H1 (cell line): ENCODE results near the gene PRSS16. TPM values are rescaled to one million over a fixed set of nuclear protein-coding genes. Genes with fewer than 3 reads are reported as not detected.

ENCODE experiments used
- CTCF ChIA-PET: fragments of 300-600 bp; sonication (Branson Sonifier 250); formaldehyde crosslinking; loops from one replicate; lab custom pipeline; 2021; ENCODE audit not compliant: partially characterized antibody; lab: Charles Lee
- POLR2A ChIA-PET: fragments of 300-600 bp; sonication (Branson Sonifier 250); formaldehyde crosslinking; loops from one replicate; lab custom pipeline; 2021; ENCODE audit warnings: inconsistent platforms; ENCODE audit not compliant: partially characterized antibody; lab: Charles Lee
- DNase-seq, 2 experiments: peaks; one replicate each; pipeline versions ENCODE4 v3.0.0 to v3.0.0-alpha.2; 2010 to 2022; ENCODE audit warnings: low spot score in 2 of 2, low read depth in 1 of 2, mixed read lengths in 1 of 2
- FAIRE-seq: peaks from 2 replicates; lab custom pipeline; 2011; peaks lifted over from hg19 to GRCh38; lab: Jason Lieb, UNC
- H2AFZ ChIP-seq: 2 replicates; pipeline ENCODE4 v1.8.1; 2012; ENCODE audit warnings: low read length, inconsistent platforms
- H2AK5ac ChIP-seq: 2 replicates; pipeline ENCODE4 v1.6.1; 2013; ENCODE audit warnings: low read depth, low read length
- H2BK120ac ChIP-seq: replicated peaks from 2 replicates; pipeline ENCODE3; 2013; ENCODE audit warnings: low read depth, low read length, inconsistent platforms
- H2BK12ac ChIP-seq: 2 replicates; pipeline ENCODE4 v1.6.1; 2013; ENCODE audit warnings: low read depth, low read length
- H2BK15ac ChIP-seq: 2 replicates; pipeline ENCODE4 v1.6.1; 2013; ENCODE audit warnings: low read length
- H2BK20ac ChIP-seq: 2 replicates; pipeline ENCODE4 v1.6.1; 2013; ENCODE audit warnings: low read length
- H2BK5ac ChIP-seq: 2 replicates; pipeline ENCODE4 v1.6.1; 2013; ENCODE audit warnings: low read depth, low read length
- H3K14ac ChIP-seq: 2 replicates; pipeline ENCODE4 v1.6.1; 2013; ENCODE audit warnings: inconsistent platforms; ENCODE audit not compliant: insufficient read length
- H3K18ac ChIP-seq: 2 replicates; pipeline ENCODE4 v1.6.1; 2013; ENCODE audit warnings: low read length; ENCODE audit errors: extremely low read depth
- H3K23ac ChIP-seq: 2 replicates; pipeline ENCODE4 v1.6.1; 2013; ENCODE audit warnings: inconsistent platforms; ENCODE audit not compliant: insufficient read length
- H3K23me2 ChIP-seq: 2 replicates; pipeline ENCODE4 v1.6.1; 2013; ENCODE audit warnings: low read depth, low read length
- H3K27ac ChIP-seq: 2 replicates; pipeline ENCODE4 v1.6.1; 2011; ENCODE audit warnings: low read depth, low read length, inconsistent platforms
- H3K27me3 ChIP-seq, 4 experiments: replicated peaks in 1 of 4; 1 replicate in 1 of 4; 2 replicates in 3 of 4; pipeline versions ENCODE4 v1.6.1 to v1.8.1; 2011 to 2013; ENCODE audit warnings: low read length in 3 of 4, mild to moderate bottlenecking in 3 of 4, inconsistent platforms in 2 of 4, mixed read lengths in 2 of 4, moderate library complexity in 1 of 4; ENCODE audit not compliant: control insufficient read depth in 3 of 4, insufficient read depth in 3 of 4; ENCODE audit errors: extremely low read depth in 1 of 4
- H3K36me3 ChIP-seq, 4 experiments: 2 replicates each; pipeline versions ENCODE4 v1.6.1 to v1.8.1; 2011 to 2013; ENCODE audit warnings: mild to moderate bottlenecking in 4 of 4, low read length in 3 of 4, moderate library complexity in 2 of 4, control low read depth in 1 of 4, inconsistent platforms in 1 of 4; ENCODE audit not compliant: insufficient read depth in 4 of 4, control insufficient read depth in 2 of 4
- H3K4ac ChIP-seq: replicated peaks from 2 replicates; pipeline ENCODE3; 2013; ENCODE audit warnings: low read length, low read depth, mixed read lengths, inconsistent platforms; ENCODE audit not compliant: insufficient read length
- H3K4me1 ChIP-seq, 4 experiments: replicated peaks in 1 of 4; 1 replicate in 1 of 4; 2 replicates in 3 of 4; pipeline versions ENCODE4 v1.6.1 to v1.8.1; 2011 to 2013; ENCODE audit warnings: low read length in 3 of 4, inconsistent platforms in 2 of 4, mixed read lengths in 1 of 4; ENCODE audit not compliant: insufficient read depth in 4 of 4, control insufficient read depth in 3 of 4
- H3K4me2 ChIP-seq, 2 experiments: 2 replicates each; pipeline versions ENCODE4 v1.6.1 to v1.8.1; 2011 to 2013; ENCODE audit warnings: low read depth in 2 of 2, low read length in 2 of 2, control low read depth in 1 of 2, inconsistent platforms in 1 of 2, mild to moderate bottlenecking in 1 of 2; ENCODE audit not compliant: insufficient read depth in 1 of 2
- H3K4me3 ChIP-seq, 4 experiments: fragments of 200-600, 300-600 bp in 1 of 4; sonication (generic), shearing (Covaris generic), sonication (Bioruptor Twin) in 1 of 4; 2 replicates each; pipeline versions ENCODE4 v1.5.1 to v1.8.1; 2011 to 2016; ENCODE audit warnings: low read length in 4 of 4, low read depth in 3 of 4, control low read depth in 2 of 4, inconsistent platforms in 2 of 4, mild to moderate bottlenecking in 2 of 4, mixed read lengths in 1 of 4, moderate library complexity in 1 of 4; ENCODE audit not compliant: insufficient read depth in 2 of 4; ENCODE audit errors: extremely low read depth in 1 of 4
- H3K56ac ChIP-seq: replicated peaks from 2 replicates; pipeline ENCODE3; 2013; ENCODE audit warnings: low read depth, mild to moderate bottlenecking, mixed read lengths, low read length, inconsistent platforms; ENCODE audit not compliant: insufficient read length
- H3K79me1 ChIP-seq: 2 replicates; pipeline ENCODE4 v1.6.1; 2013; ENCODE audit warnings: low read depth, low read length, control low read depth
- H3K79me2 ChIP-seq, 2 experiments: 2 replicates each; pipeline versions ENCODE4 v1.6.1 to v1.8.1; 2012 to 2013; ENCODE audit warnings: low read length in 2 of 2, mild to moderate bottlenecking in 2 of 2, inconsistent platforms in 1 of 2; ENCODE audit not compliant: insufficient read depth in 2 of 2, control insufficient read depth in 1 of 2
- H3K9ac ChIP-seq, 4 experiments: replicated peaks in 1 of 4; 1 replicate in 1 of 4; 2 replicates in 3 of 4; pipeline versions ENCODE4 v1.6.1 to v1.8.1; 2011 to 2013; ENCODE audit warnings: low read depth in 3 of 4, low read length in 3 of 4, control low read depth in 2 of 4, mild to moderate bottlenecking in 2 of 4, moderate library complexity in 2 of 4, inconsistent platforms in 1 of 4; ENCODE audit errors: extremely low read depth in 1 of 4
- H3K9me3 ChIP-seq, 2 experiments: 2 replicates each; pipeline versions ENCODE4 v1.6.1 to v1.8.1; 2012 to 2013; ENCODE audit warnings: mild to moderate bottlenecking in 2 of 2, moderate library complexity in 2 of 2, control low read depth in 1 of 2, inconsistent platforms in 1 of 2, low read depth in 1 of 2, low read length in 1 of 2, mixed read lengths in 1 of 2; ENCODE audit not compliant: insufficient read depth in 2 of 2
- H4K20me1 ChIP-seq, 2 experiments: replicated peaks in 1 of 2; 2 replicates each; pipeline versions ENCODE3 to v1.8.1; 2011 to 2013; ENCODE audit warnings: inconsistent platforms in 2 of 2, low read length in 2 of 2, mild to moderate bottlenecking in 1 of 2; ENCODE audit not compliant: insufficient read depth in 2 of 2, control insufficient read depth in 1 of 2
- H4K5ac ChIP-seq: 2 replicates; pipeline ENCODE4 v1.6.1; 2013; ENCODE audit warnings: low read length, low read depth, mixed read lengths, inconsistent platforms; ENCODE audit not compliant: insufficient read length
- H4K8ac ChIP-seq: 2 replicates; pipeline ENCODE4 v1.8.0; 2013; ENCODE audit warnings: mild to moderate bottlenecking, moderate library complexity, low read length, inconsistent platforms; ENCODE audit not compliant: insufficient read depth; ENCODE audit errors: extremely low read depth
- H4K91ac ChIP-seq: replicated peaks from 2 replicates; pipeline ENCODE3; 2013; ENCODE audit warnings: low read length, mixed read lengths, inconsistent platforms; ENCODE audit not compliant: insufficient read length
- ASH2L ChIP-seq: fragments of 200-600, 300-600 bp; sonication (generic); IDR thresholded peaks from one replicate; pipeline ENCODE4 v1.7.1; 2017; ENCODE audit warnings: low read length
- CBX8 ChIP-seq: fragments of 300-800, 300-1000 bp; sonication (generic); IDR thresholded peaks from 2 replicates; pipeline ENCODE4 v1.7.1; 2016; ENCODE audit warnings: low read depth, low read length, borderline replicate concordance
- EGR1 ChIP-seq: IDR thresholded peaks from 2 replicates; pipeline ENCODE4 v1.6.1; 2011; ENCODE audit warnings: low read depth, low read length, borderline replicate concordance
- HDAC2 ChIP-seq, 2 experiments: fragments of 300-600 bp in 1 of 2; sonication (generic) in 1 of 2; IDR thresholded peaks; 2 replicates each; pipeline ENCODE4 v1.6.1; 2011 to 2012; ENCODE audit warnings: low read depth in 2 of 2, low read length in 2 of 2, mild to moderate bottlenecking in 2 of 2, moderate library complexity in 2 of 2, borderline replicate concordance in 1 of 2, inconsistent platforms in 1 of 2
- KDM1A ChIP-seq: fragments of 200-600, 300-600 bp; sonication (generic); IDR thresholded peaks from 2 replicates; pipeline ENCODE4 v1.7.1; 2016; ENCODE audit warnings: mild to moderate bottlenecking, low read length, borderline replicate concordance
- KDM5A ChIP-seq: fragments of 200-600 bp; IDR thresholded peaks from 2 replicates; pipeline ENCODE4 v1.7.1; 2012; ENCODE audit warnings: mild to moderate bottlenecking, low read length, inconsistent platforms, mixed read lengths
- NANOG ChIP-seq: IDR thresholded peaks from 2 replicates; pipeline ENCODE4 v1.6.1; 2011; ENCODE audit warnings: low read length, low read depth, mild to moderate bottlenecking, inconsistent platforms; ENCODE audit not compliant: insufficient read depth, poor library complexity, severe bottlenecking
- RFX5 ChIP-seq: IDR thresholded peaks from 2 replicates; pipeline ENCODE4 v1.6.1; 2011; ENCODE audit warnings: low read depth, low read length, improper control_type of control experiment, borderline replicate concordance
- SIX5 ChIP-seq: IDR thresholded peaks from 2 replicates; pipeline ENCODE4 v1.6.1; 2011; ENCODE audit warnings: mild to moderate bottlenecking, low read depth, low read length
- SP1 ChIP-seq: IDR thresholded peaks from 2 replicates; pipeline ENCODE4 v1.6.1; 2011; ENCODE audit warnings: low read depth, low read length
- SRF ChIP-seq: IDR thresholded peaks from 2 replicates; pipeline ENCODE4 v1.6.1; 2011; ENCODE audit warnings: mild to moderate bottlenecking, low read depth, low read length, moderate library complexity
- TAF7 ChIP-seq: optimal IDR thresholded peaks from 2 replicates; pipeline ENCODE3; 2011; ENCODE audit warnings: low read depth, mild to moderate bottlenecking, inconsistent platforms, low read length, moderate library complexity, borderline replicate concordance
- WGBS, 2 experiments: shearing (Covaris generic) in 1 of 2; methylation state at CpG; one replicate each; pipeline versions ENCODE4 v1.1.6 to v1.1.7; 2013 to 2015; ENCODE audit warnings: low lambda C conversion rate in 2 of 2, mixed read lengths in 2 of 2, inconsistent platforms in 1 of 2, low coverage in 1 of 2, missing lambda C conversion rate in 1 of 2; ENCODE audit not compliant: insufficient replicate concordance in 2 of 2, insufficient coverage in 1 of 2, insufficient read length in 1 of 2; ENCODE audit errors: extremely low coverage in 1 of 2, missing lambda C conversion rate in 1 of 2; 5-methylcytosine and 5-hydroxymethylcytosine counted together
- polyA plus RNA-seq, 7 experiments: library from polyadenylated mRNA; depleted of rRNA in 3 of 7; stranded (reverse) in 5 of 7; unstranded in 2 of 7; fragments of >200 nt in 5 of 7; fragments of 200-250 nt in 2 of 7; gene quantifications; 1 replicate in 5 of 7; 2 replicates in 1 of 7; 4 replicates in 1 of 7; pipeline versions ENCODE4 v1.2.1 to v1.2.3, GENCODE V29; 2011 to 2013; ENCODE audit warnings: missing spikeins in 2 of 7, mixed read lengths in 2 of 7
- total RNA-seq: library from RNA; stranded (reverse); fragmentation: NEBNext Ultra II Directional; extraction: Animal tissue kit (Norgen Biotek cat#: 25700); gene quantifications from 2 replicates; pipeline ENCODE4 v1.2.1, GENCODE V29; 2021

The PRSS16 gene
- total and polyA plus RNA-seq, 2 of the 8 experiments (the other 6 are each of a cell fraction or from before 2014, with no cell fraction given), result 20.2 to 38.9 TPM

DNA sequence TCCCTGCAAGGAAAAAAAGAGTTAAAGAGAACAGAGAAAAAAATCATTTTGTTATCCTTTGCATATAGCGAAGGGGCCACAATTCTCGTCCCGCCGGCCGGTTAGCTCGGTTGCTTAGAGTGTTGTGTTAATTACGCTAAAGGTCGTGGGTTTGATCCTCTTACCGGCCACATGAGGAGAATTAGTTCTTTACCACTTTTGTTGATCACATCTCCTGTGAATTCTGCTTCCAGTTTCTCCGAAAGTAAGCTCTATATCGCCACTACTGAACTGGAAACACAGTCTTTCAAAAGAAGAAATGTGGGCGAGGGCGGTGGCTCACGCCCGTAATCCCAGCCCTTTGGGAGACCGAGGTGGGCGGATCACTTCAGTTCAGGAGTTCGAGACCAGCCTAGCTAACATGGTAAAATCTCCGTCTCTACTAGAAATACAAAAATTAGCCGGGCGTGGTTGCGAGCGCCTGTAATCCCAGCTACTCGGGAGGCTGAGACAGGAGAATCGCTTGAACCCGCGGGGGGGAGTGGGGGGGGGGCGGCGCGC is 13.4 kb downstream of the PRSS16 start:
- CTCF ChIA-PET, result interaction anchor here (0.6 to 2.4 kb wide), 7 partner anchors 8 to 428 kb away, joined by 3 to 12 read pairs (median 4); partner anchors contain the start of gene POM121L2
- H3K4me3 ChIP-seq, result peak overlapping the region; percentile 59 to 95 (median 73)
- TF ChIP-seq ASH2L (peak; percentile 49), CBX8 (no peak), KDM1A (peak; percentile 46; the same call in 1 of the 2 replicates), NANOG (no peak), SIX5 (no peak), SRF (no peak), KDM5A (no peak), SP1 (no peak), HDAC2 (IDR thresholded peaks at IDR 0.05; ENCODE audit: borderline replicate concordance in 1 of 2, low read depth in 2 of 2, low read length in 2 of 2) (no peak), EGR1 (no peak), RFX5 (no peak), TAF7 (no peak)

More for the DNA sequence above, 13.4 kb downstream of the PRSS16 start:
- H3K4me2 ChIP-seq, result peak overlapping the region; percentile 72 to 73
- no peak for FAIRE-seq
- peaks cover 10% of the 10 kb centered on the region for H3K23me2 ChIP-seq
- H3K79me2 ChIP-seq, result no peaks in the 10 kb centered on the region
- H2BK20ac ChIP-seq, result no peak overlapping the region
- POLR2A ChIA-PET, result interaction anchor here (0.6 to 1.5 kb wide), 8 partner anchors 9 to 632 kb away, joined by 3 to 14 read pairs (median 4); a partner anchor contains a TSS
- no peak overlapping the region for H2BK12ac ChIP-seq
- H3K56ac ChIP-seq, result no peak overlapping the region
- H2BK120ac ChIP-seq, result no peak overlapping the region
- H3K4ac ChIP-seq, result no peak overlapping the region
- no peak overlapping the region for H4K91ac ChIP-seq
- H3K23ac ChIP-seq, result no peak overlapping the region
- H3K27me3 ChIP-seq, result no peaks in the 10 kb centered on the region; a peak in 1 of 7 replicates
- peak overlapping the region in 3 of 4 experiments; percentile 10 to 44 (median 20); a peak in 4 of 7 replicates for H3K9ac ChIP-seq
- H3K14ac ChIP-seq, result no peak overlapping the region
- no peak overlapping the region; the same call in 1 of the 2 replicates for H3K18ac ChIP-seq
- H2BK5ac ChIP-seq, result no peak overlapping the region
- H4K20me1 ChIP-seq, result no peaks in the 10 kb centered on the region
- H3K27ac ChIP-seq, result no peak overlapping the region
- no peaks in the 10 kb centered on the region for H3K79me1 ChIP-seq
- no peak overlapping the region for H4K5ac ChIP-seq
- H3K4me1 ChIP-seq, result no peaks in the 10 kb centered on the region
- H3K9me3 ChIP-seq, result no peaks in the 10 kb centered on the region
- 2% methylated on average over 21 of the region's 30 CpGs; no CpG with 5 or more reads in 1 of the 2 experiments for WGBS, 2 experiments
- no peak for DNase-seq
- no peak overlapping the region for H4K8ac ChIP-seq
- H2BK15ac ChIP-seq, result no peak overlapping the region
- no peaks in the 10 kb centered on the region for H3K36me3 ChIP-seq
- no peak overlapping the region for H2AK5ac ChIP-seq
- H2AFZ ChIP-seq, result peak overlapping the region; percentile 69; the same call in 1 of the 2 replicates
